ENCODE results near the gene SH3PXD2A.

Gene SH3PXD2A

DNA sequence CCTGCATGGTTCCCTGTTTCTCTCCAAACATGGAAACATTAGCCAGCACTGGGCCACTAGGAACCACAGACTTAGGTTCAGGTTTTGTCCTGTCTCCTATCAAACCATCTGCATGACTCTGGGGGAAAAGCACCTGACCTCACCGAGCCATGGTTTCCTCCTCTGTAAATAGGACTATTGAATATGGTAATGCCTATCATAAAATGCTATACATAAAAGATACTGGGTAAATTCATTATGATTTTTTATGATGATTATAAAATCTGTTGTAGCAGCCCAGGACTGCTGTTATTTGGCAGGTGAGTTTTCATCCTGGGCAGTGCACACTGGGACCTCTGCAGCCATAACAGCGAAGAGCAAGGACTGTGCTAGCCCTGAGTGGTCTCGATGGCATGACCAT is 131.8 kb downstream of the SH3PXD2A start:
- Histone ChIP-seq H3K4me1 (ENCODE audit: control insufficient read depth, insufficient read depth, low read length) (peaks cover 12% of the 10 kb centered on the region), H3K27me3 (ENCODE audit: control insufficient read depth in 1 of 2, insufficient read depth in 2 of 2, low read length in 2 of 2) (no peaks in the 10 kb centered on the region), H3K4me3 (ENCODE audit: low read length in 2 of 2) (no peak overlapping the region), H3K36me3 (ENCODE audit: control insufficient read depth in 2 of 2, insufficient read depth in 2 of 2, low read length in 2 of 2) (peaks cover 3 to 6% of the 10 kb centered on the region in 2 donors), H3K9me3 (ENCODE audit: control insufficient read depth in 2 of 2, low read length in 2 of 2) (no peaks in the 10 kb centered on the region), H3K27ac (ENCODE audit: low read length) (no peak overlapping the region), H3K9ac (ENCODE audit: low read length in 2 of 2) (no peak overlapping the region)

DNA sequence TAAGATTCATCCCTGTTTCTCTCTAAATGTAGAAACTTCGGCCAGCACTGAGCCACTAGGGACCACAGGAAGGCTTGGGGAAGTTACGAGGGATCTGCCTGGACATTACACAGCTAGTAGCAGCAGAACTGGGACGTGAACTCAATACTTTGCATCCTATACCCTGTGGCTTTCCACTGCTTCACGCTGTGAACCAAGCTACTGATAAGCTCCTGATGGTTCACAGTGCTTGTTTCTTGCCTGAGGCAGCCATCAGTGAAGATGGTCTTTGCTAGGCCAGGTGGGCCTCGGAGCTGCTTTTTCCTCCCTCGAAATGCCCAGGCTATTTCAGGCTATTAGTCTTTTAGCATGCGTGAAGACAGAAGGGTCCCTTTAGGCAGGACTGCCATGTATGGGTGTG is 132.7 kb downstream of the SH3PXD2A start:
- Histone ChIP-seq H3K4me1 (ENCODE audit: control insufficient read depth, insufficient read depth, low read length) (peaks cover 7% of the 10 kb centered on the region), H3K36me3 (ENCODE audit: control insufficient read depth in 2 of 2, insufficient read depth in 2 of 2, low read length in 2 of 2) (peaks cover 3 to 6% of the 10 kb centered on the region in 2 donors), H3K9ac (ENCODE audit: low read length in 2 of 2) (no peak overlapping the region), H3K9me3 (ENCODE audit: control insufficient read depth in 2 of 2, low read length in 2 of 2) (no peaks in the 10 kb centered on the region), H3K27ac (ENCODE audit: low read length) (no peak overlapping the region), H3K27me3 (ENCODE audit: control insufficient read depth in 1 of 2, insufficient read depth in 2 of 2, low read length in 2 of 2) (no peaks in the 10 kb centered on the region), H3K4me3 (ENCODE audit: low read length in 2 of 2) (no peak overlapping the region)

DNA sequence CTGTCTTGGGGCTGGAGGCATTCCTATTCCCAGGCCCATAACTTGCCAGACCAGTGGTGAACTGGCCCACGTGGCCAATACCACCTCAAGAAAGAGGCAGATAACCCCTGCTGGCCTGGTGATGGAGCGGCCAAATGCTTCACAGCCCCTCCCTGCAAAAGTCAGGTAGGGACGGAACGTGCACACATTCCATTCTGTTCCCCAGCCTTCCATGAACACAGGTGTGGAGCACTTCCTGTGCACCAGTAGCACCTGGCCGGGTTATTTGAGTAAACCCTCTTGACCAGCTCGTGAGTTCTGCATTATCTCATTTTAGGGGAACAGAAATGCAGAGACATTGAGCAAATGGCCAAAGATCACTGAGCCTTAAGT is 134.4 kb downstream of the SH3PXD2A start:
- no peak overlapping the region for H3K9ac ChIP-seq (ENCODE audit: low read length in 2 of 2)
- no peak overlapping the region for H3K4me3 ChIP-seq (ENCODE audit: low read length in 2 of 2)
- H3K27ac ChIP-seq (ENCODE audit: low read length) = no peak overlapping the region
- peaks cover 3% of the 10 kb centered on the region for H3K4me1 ChIP-seq (ENCODE audit: control insufficient read depth, insufficient read depth, low read length)
- H3K27me3 ChIP-seq (ENCODE audit: control insufficient read depth in 1 of 2, insufficient read depth in 2 of 2, low read length in 2 of 2) = no peaks in the 10 kb centered on the region
- H3K36me3 ChIP-seq (ENCODE audit: control insufficient read depth in 2 of 2, insufficient read depth in 2 of 2, low read length in 2 of 2) = peaks cover 5 to 6% of the 10 kb centered on the region in 2 donors
- H3K9me3 ChIP-seq (ENCODE audit: control insufficient read depth in 2 of 2, low read length in 2 of 2) = no peaks in the 10 kb centered on the region

DNA sequence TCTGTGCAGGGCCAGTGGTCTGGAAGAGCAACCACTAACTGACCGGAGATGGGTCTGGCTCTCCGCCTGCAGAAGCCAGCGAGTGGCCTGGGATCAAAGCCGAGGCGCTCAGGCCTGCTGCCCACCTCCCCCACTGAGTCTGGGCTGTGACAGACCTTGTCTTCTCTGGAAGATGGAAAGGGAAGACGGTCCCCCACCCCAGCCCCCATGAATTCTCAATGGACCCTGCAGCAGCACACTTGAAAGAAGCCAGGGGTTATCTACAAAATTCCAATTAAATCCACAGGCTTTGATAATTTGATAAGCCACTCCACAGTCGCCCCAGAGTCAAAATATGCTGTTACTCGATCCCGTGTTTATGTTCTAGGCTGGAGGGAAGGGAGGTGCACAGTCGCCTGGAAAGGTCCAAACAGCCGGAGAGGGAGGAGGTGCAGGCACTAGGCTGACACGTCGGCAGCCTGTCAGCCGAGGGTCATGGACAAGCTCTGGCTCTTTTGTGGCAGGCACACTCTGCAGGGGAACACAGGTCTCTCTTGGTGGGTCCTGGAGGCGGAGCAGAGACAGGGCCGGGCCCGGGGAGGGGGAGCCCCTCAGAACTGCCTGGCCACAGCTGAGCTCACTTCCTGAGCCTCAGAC is 134.9 kb downstream of the SH3PXD2A start:
- peaks cover 3% of the 10 kb centered on the region for H3K4me1 ChIP-seq (ENCODE audit: control insufficient read depth, insufficient read depth, low read length)
- no peak overlapping the region for H3K4me3 ChIP-seq (ENCODE audit: low read length in 2 of 2)
- H3K9me3 ChIP-seq (ENCODE audit: control insufficient read depth in 2 of 2, low read length in 2 of 2) = no peaks in the 10 kb centered on the region
- H3K9ac ChIP-seq (ENCODE audit: low read length in 2 of 2) = no peak overlapping the region
- H3K27me3 ChIP-seq (ENCODE audit: control insufficient read depth in 1 of 2, insufficient read depth in 2 of 2, low read length in 2 of 2) = no peaks in the 10 kb centered on the region
- no peak overlapping the region for H3K27ac ChIP-seq (ENCODE audit: low read length)
- H3K36me3 ChIP-seq (ENCODE audit: control insufficient read depth in 2 of 2, insufficient read depth in 2 of 2, low read length in 2 of 2) = peaks cover 5 to 6% of the 10 kb centered on the region in 2 donors

DNA sequence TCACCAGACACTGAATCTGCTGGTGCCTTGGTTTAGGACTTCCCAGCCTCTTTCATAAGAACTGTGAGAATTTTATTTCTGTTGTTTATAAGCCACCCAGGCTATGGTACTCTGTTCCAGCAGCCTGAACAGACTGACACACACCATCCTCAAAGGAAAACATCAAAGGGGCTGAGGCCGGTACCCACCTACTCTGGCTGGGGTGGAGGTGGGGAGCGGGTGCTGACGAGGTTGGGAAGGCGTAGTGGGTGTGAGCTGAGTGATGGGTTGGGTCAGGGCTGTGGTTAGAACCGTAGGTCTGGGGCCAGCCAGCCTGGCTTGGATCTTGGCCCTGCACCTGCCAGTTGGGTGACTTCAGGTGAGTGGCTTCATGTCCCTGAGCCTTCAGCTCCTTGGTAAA is 136.3 kb downstream of the SH3PXD2A start:
- no peak overlapping the region for H3K27ac ChIP-seq (ENCODE audit: low read length)
- no peak overlapping the region for H3K4me3 ChIP-seq (ENCODE audit: low read length in 2 of 2)
- H3K4me1 ChIP-seq (ENCODE audit: control insufficient read depth, insufficient read depth, low read length) = peaks cover 3% of the 10 kb centered on the region
- no peaks in the 10 kb centered on the region for H3K27me3 ChIP-seq (ENCODE audit: control insufficient read depth in 1 of 2, insufficient read depth in 2 of 2, low read length in 2 of 2)
- H3K9ac ChIP-seq (ENCODE audit: low read length in 2 of 2) = no peak overlapping the region
- H3K9me3 ChIP-seq (ENCODE audit: control insufficient read depth in 2 of 2, low read length in 2 of 2) = no peaks in the 10 kb centered on the region
- peaks cover 5 to 6% of the 10 kb centered on the region in 2 donors for H3K36me3 ChIP-seq (ENCODE audit: control insufficient read depth in 2 of 2, insufficient read depth in 2 of 2, low read length in 2 of 2)

DNA sequence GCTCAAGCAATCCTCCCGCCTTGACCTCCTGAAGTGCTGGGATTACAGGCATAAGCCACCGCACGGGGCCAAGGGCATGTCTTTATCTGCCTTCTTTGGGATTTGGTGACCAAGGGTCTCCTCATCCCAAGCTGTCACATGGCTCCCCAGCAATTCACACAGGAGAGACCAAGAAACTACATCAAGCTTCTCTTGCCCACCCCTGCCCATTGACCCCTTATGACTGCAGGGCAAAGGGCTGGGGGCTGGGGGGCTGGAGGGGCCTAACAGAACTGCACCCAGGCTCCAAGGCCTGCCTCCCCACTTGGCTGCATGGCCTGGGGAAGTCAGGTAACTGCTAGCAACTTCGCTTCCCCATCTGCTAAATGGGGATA is 137.1 kb downstream of the SH3PXD2A start:
- H3K4me1 ChIP-seq (ENCODE audit: control insufficient read depth, insufficient read depth, low read length) = peaks cover 3% of the 10 kb centered on the region
- no peak overlapping the region for H3K27ac ChIP-seq (ENCODE audit: low read length)
- no peaks in the 10 kb centered on the region for H3K9me3 ChIP-seq (ENCODE audit: control insufficient read depth in 2 of 2, low read length in 2 of 2)
- H3K36me3 ChIP-seq (ENCODE audit: control insufficient read depth in 2 of 2, insufficient read depth in 2 of 2, low read length in 2 of 2) = peaks cover 4 to 5% of the 10 kb centered on the region in 2 donors
- no peaks in the 10 kb centered on the region for H3K27me3 ChIP-seq (ENCODE audit: control insufficient read depth in 1 of 2, insufficient read depth in 2 of 2, low read length in 2 of 2)
- no peak overlapping the region for H3K9ac ChIP-seq (ENCODE audit: low read length in 2 of 2)
- no peak overlapping the region for H3K4me3 ChIP-seq (ENCODE audit: low read length in 2 of 2)

DNA sequence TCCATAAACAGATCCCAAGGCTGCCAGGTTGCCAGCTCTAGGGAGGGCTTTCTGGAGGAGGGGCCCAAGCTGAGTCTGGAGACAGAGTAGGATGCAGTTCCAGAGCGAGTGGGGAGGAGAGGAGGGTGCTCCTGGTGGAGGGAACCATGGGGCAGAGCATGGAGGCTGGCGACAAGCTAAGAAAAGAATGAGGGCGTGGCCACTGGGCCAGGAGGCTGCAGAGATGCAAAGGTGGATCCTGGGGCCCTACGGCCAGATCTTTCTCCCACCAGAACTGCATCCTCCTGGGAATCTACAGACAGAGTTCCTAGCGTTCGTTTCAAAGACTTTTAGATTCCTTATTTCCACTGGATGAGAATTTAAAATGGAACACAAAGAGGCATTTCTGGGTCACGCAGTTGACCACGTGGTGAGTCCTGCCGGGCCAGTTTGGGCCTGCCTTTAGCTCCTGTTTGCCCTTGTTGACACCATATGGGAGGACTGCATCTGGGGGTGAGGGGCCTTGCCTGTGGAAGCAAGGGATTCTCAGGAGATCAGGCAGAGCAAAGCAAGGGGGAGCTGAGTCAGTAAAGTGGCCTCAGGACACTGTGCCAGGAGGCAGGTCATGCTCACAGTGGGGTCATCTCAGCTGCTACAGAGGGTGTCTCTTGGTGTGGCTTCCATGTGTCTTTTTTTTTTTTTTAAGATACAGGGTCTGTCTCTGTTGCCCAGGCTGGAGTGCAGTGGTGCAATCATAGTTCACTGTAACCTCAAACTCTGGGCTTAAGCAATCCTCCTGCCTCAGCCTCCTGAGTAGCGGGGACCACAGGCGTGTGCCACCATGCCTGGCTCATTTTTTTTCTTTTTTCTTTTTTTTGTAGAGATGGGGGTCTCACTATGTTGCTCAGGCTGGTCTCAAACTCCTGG is 137.8 kb downstream of the SH3PXD2A start:
- no peaks in the 10 kb centered on the region for H3K9me3 ChIP-seq (ENCODE audit: control insufficient read depth in 2 of 2, low read length in 2 of 2)
- H3K9ac ChIP-seq (ENCODE audit: low read length in 2 of 2) = no peak overlapping the region
- no peak overlapping the region for H3K4me3 ChIP-seq (ENCODE audit: low read length in 2 of 2)
- H3K36me3 ChIP-seq (ENCODE audit: control insufficient read depth in 2 of 2, insufficient read depth in 2 of 2, low read length in 2 of 2) = peaks cover 2 to 4% of the 10 kb centered on the region in 2 donors
- peaks cover 3% of the 10 kb centered on the region for H3K4me1 ChIP-seq (ENCODE audit: control insufficient read depth, insufficient read depth, low read length)
- no peaks in the 10 kb centered on the region for H3K27me3 ChIP-seq (ENCODE audit: control insufficient read depth in 1 of 2, insufficient read depth in 2 of 2, low read length in 2 of 2)
- H3K27ac ChIP-seq (ENCODE audit: low read length) = no peak overlapping the region

DNA sequence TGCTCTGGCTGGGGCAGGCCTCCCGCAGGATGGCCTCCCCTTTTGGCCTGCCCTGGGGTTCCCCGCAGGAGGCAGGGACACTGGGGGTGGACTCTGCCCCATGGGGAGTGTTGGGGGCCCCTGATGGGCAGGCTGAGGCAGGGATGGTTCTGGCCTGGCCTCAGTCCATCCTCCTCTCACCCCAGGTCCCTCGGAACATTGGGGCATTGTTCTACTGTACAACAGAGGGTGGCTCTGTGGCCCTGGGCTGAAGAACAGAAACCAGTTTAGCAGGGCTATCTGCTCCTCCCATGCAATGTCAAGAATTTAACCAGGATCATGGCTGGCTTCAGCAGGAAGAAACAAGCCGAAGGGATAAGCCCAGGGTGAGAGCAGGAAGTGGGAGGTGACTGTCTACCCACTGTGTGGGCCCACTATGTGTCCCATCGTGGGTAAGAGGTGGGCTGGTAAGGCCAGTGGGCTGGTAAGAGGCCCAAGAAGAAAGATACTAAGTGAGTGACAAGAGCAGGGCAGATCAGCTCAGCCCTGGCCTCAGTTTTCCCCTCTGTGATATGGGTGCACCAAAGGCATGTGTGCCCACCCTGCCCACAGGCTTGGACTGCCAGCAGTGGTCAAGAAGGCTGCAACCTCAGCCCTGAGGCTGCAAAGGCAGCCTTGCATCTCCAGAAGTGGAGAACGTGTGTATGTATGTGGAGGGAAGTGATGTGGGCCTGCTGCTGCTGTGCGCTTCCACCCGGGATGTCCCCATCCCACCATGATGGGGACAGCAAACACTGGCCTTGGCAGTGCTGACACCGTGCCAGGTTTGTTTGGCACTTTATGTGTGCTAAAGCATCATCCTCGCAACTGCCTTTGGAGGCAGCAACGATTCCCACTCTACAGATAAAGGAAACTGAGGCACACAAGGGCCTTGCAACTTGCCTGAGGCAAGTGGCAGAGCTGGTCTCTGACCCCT is 138.9 kb downstream of the SH3PXD2A start:
- no peak overlapping the region for H3K27ac ChIP-seq (ENCODE audit: low read length)
- H3K4me3 ChIP-seq (ENCODE audit: low read length in 2 of 2) = no peak overlapping the region
- H3K9me3 ChIP-seq (ENCODE audit: control insufficient read depth in 2 of 2, low read length in 2 of 2) = no peaks in the 10 kb centered on the region
- H3K36me3 ChIP-seq (ENCODE audit: control insufficient read depth in 2 of 2, insufficient read depth in 2 of 2, low read length in 2 of 2) = peaks cover 1 to 2% of the 10 kb centered on the region in 2 donors
- H3K4me1 ChIP-seq (ENCODE audit: control insufficient read depth, insufficient read depth, low read length) = peaks cover 7% of the 10 kb centered on the region
- H3K27me3 ChIP-seq (ENCODE audit: control insufficient read depth in 1 of 2, insufficient read depth in 2 of 2, low read length in 2 of 2) = no peaks in the 10 kb centered on the region
- no peak overlapping the region for H3K9ac ChIP-seq (ENCODE audit: low read length in 2 of 2)

DNA sequence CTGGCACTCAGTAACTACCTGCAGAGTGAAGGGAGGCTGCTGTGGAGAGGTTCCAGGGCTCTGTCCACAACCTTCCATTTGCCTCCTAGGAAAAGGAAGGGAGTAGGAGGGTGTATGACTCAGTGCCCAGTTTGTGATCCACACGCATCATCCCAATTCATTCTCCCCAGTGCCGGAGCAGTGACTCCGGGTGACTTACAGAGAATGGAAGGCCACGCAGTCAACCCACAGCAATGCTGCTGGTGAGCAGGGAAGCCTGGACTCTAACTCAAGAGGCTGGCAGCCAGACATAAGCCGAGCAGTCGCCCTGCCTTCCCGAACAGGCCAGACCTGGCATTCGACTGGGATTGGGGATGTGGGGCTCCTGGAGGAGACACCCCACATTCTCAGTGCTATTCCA is 139.9 kb downstream of the SH3PXD2A start:
- Histone ChIP-seq H3K36me3 (ENCODE audit: control insufficient read depth in 2 of 2, insufficient read depth in 2 of 2, low read length in 2 of 2) (peaks cover 0 to 2% of the 10 kb centered on the region in 2 donors), H3K27me3 (ENCODE audit: control insufficient read depth in 1 of 2, insufficient read depth in 2 of 2, low read length in 2 of 2) (no peaks in the 10 kb centered on the region), H3K9ac (ENCODE audit: low read length in 2 of 2) (no peak overlapping the region), H3K4me1 (ENCODE audit: control insufficient read depth, insufficient read depth, low read length) (peaks cover 4% of the 10 kb centered on the region), H3K4me3 (ENCODE audit: low read length in 2 of 2) (no peak overlapping the region), H3K9me3 (ENCODE audit: control insufficient read depth in 2 of 2, low read length in 2 of 2) (no peaks in the 10 kb centered on the region), H3K27ac (ENCODE audit: low read length) (no peak overlapping the region)

DNA sequence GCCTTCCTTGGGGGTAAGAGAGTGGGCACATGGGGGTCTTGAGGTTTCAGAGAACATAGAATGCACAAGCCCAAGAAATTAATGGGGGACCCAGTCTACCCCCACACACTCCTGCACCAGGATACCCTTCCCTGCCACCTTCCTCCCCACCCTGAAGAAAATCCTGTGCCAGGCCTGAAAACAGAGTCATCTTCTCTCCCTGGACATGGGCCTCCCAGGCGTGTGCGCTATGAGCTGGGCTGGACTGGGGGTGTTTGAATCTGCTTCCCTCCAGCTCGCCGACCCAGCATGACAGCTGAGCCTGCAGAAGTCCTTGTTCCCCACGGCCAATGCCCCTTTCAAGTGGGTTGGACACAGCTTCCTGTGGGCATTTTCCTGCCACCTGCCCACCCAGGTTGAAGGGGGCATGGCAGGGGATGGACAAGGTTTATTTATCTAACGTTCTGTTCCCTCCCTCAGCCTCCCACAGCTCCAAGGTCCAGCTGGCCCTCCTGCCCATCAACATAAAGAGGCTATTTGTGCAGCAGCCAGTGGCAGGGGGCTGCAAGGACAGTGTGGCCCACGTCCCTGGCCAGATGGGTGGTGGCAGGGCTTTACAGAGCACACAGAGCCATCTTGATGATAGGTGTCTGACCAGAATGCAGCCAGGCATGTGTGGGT is 141.0 kb downstream of the SH3PXD2A start:
- no peaks in the 10 kb centered on the region for H3K27me3 ChIP-seq (ENCODE audit: control insufficient read depth in 1 of 2, insufficient read depth in 2 of 2, low read length in 2 of 2)
- H3K4me1 ChIP-seq (ENCODE audit: control insufficient read depth, insufficient read depth, low read length) = peaks cover 4% of the 10 kb centered on the region
- H3K4me3 ChIP-seq (ENCODE audit: low read length in 2 of 2) = no peak overlapping the region
- H3K9ac ChIP-seq (ENCODE audit: low read length in 2 of 2) = no peak overlapping the region
- peaks cover 0 to 2% of the 10 kb centered on the region in 2 donors for H3K36me3 ChIP-seq (ENCODE audit: control insufficient read depth in 2 of 2, insufficient read depth in 2 of 2, low read length in 2 of 2)
- H3K9me3 ChIP-seq (ENCODE audit: control insufficient read depth in 2 of 2, low read length in 2 of 2) = no peaks in the 10 kb centered on the region
- no peak overlapping the region for H3K27ac ChIP-seq (ENCODE audit: low read length)
